HEK293T (cell line): ENCODE measurements around the gene CTNNAL1.

Source experiments
- CTCF ChIA-PET: fragments of 350-600 bp; formaldehyde crosslinking; extraction: SDS; loops from one replicate; lab custom pipeline; 2021; ENCODE audit warnings: antibody characterized with exemption, inconsistent platforms; lab: Yijun Ruan, JAX
- POLR2A ChIA-PET: fragments of 350-600 bp; formaldehyde crosslinking; extraction: SDS; loops from one replicate; lab custom pipeline; 2020; ENCODE audit warnings: antibody characterized with exemption, inconsistent platforms; lab: Yijun Ruan, JAX
- DNase-seq: peaks from one replicate; pipeline ENCODE4 v3.0.0; 2012; ENCODE audit warnings: mixed read lengths; ENCODE audit errors: extremely low spot score
- ARNT ChIP-seq: fragments of 450-650 bp; IDR thresholded peaks from 2 replicates; pipeline ENCODE4 v1.6.1; 2017; ENCODE audit warnings: mild to moderate bottlenecking
- BHLHE40 ChIP-seq: fragments of 450-650 bp; IDR thresholded peaks from 2 replicates; pipeline ENCODE4 v1.6.1; 2016; ENCODE audit warnings: mild to moderate bottlenecking, moderate library complexity, borderline replicate concordance
- CTBP1 ChIP-seq: fragments of 450-650 bp; IDR thresholded peaks from 2 replicates; pipeline ENCODE4 v1.6.1; 2016; ENCODE audit warnings: borderline replicate concordance
- ELF4 ChIP-seq: fragments of 450-650 bp; IDR thresholded peaks from 2 replicates; pipeline ENCODE4 v1.6.1; 2017; ENCODE audit warnings: antibody characterized with exemption
- FOXA1 ChIP-seq: fragments of 450-650 bp; IDR thresholded peaks from 2 replicates; pipeline ENCODE4 v1.6.1; 2016; ENCODE audit warnings: mild to moderate bottlenecking
- FOXK2 ChIP-seq: fragments of 450-650 bp; IDR thresholded peaks from 2 replicates; pipeline ENCODE4 v1.6.1; 2016; ENCODE audit warnings: mild to moderate bottlenecking
- FOXM1 ChIP-seq: fragments of 450-650 bp; IDR thresholded peaks from 2 replicates; pipeline ENCODE4 v1.6.1; 2017; ENCODE audit warnings: mild to moderate bottlenecking, borderline replicate concordance
- HDGF ChIP-seq: fragments of 450-650 bp; IDR thresholded peaks from 2 replicates; pipeline ENCODE4 v1.6.1; 2017; ENCODE audit warnings: antibody characterized with exemption, borderline replicate concordance
- L3MBTL2 ChIP-seq: fragments of 450-650 bp; conservative IDR thresholded peaks from 2 replicates; pipeline ENCODE4 v1.6.1; 2016; ENCODE audit warnings: mild to moderate bottlenecking
- LEF1 ChIP-seq: fragments of 450-650 bp; IDR thresholded peaks from 2 replicates; pipeline ENCODE4 v1.6.1; 2017; ENCODE audit warnings: mild to moderate bottlenecking, borderline replicate concordance
- NFRKB ChIP-seq: fragments of 450-650 bp; IDR thresholded peaks from 2 replicates; pipeline ENCODE4 v1.6.1; 2016; ENCODE audit warnings: mild to moderate bottlenecking, moderate library complexity
- SP1 ChIP-seq: fragments of 450-650 bp; IDR thresholded peaks from 2 replicates; pipeline ENCODE4 v1.6.1; 2017
- SUZ12 ChIP-seq: fragments of 450-650 bp; IDR thresholded peaks from 2 replicates; pipeline ENCODE4 v1.6.1; 2016; ENCODE audit warnings: mild to moderate bottlenecking
- TARDBP ChIP-seq: fragments of 450-650 bp; IDR thresholded peaks from 2 replicates; pipeline ENCODE4 v1.6.1; 2016
- ZNF384 ChIP-seq: fragments of 450-650 bp; IDR thresholded peaks from 2 replicates; pipeline ENCODE4 v1.6.1; 2016
- TF ChIP-seq, protein P1 (sequence below): fragments of 450-650 bp; IDR thresholded peaks from 2 replicates; pipeline ENCODE4 v1.6.1; 2016

Gene CTNNAL1

DNA sequence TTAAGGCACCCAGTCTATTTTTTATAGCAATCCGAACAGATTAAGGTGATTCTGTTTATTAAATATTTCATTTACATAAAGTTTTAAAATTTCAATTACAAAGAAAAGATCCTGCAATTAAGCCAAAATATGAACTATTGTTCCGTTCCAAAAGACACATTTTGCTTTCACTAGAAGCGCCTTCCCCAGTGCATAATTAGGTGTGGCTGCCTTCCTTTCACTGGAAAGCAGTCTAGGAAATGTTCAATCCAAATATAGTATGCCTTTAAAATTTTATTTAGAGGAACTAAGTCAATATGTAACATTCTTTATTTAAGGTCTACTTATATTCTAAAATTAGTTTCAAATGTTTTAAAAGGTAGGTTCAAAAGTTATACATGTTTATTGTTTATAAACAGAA is 7.6 kb downstream of the CTNNAL1 start:
- ChIA-PET CTCF (interaction anchor here (0.7 kb wide), 2 partner anchors 734 to 1374 kb away, joined by 4 read pairs; no protein-coding TSS in a partner anchor), POLR2A (no interaction called here)
- no peak for TF ChIP-seq CTBP1
- no peak for TF ChIP-seq SUZ12
- no peak for TF ChIP-seq FOXK2
- TF ChIP-seq FOXM1, result no peak
- DNase-seq, result no peak

DNA sequence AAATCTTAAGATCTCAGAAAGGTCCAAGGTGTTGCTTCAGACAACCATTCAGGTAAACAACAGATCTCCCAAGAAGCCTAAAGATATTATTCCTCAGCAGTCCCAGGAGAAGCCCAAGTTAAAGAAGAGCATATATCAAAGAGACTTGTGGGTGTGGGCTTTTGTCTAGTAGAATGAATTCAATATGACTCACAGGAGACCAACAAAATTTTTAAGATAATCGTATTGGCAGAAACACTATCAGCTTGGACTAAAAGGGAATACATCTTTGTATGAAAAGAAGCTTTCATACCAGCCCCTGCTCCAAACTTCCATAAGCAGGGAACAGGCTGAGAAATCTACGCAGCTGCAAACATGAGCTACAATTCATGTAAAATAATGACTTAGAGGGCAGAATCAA is 10.2 kb downstream of the CTNNAL1 start:
- POLR2A ChIA-PET, result no interaction called here
- DNase-seq, result no peak
- CTCF ChIA-PET, result no interaction called here
- TF ChIP-seq HDGF (no peak), FOXA1 (no peak), SUZ12 (no peak), ELF4 (no peak), NFRKB (no peak), SP1 (no peak), ZNF384 (no peak), LEF1 (no peak), TARDBP (no peak), ARNT (no peak), L3MBTL2 (no peak), FOXM1 (no peak), BHLHE40 (no peak), FOXK2 (no peak), CTBP1 (no peak)
- TF ChIP-seq, protein P1, sequence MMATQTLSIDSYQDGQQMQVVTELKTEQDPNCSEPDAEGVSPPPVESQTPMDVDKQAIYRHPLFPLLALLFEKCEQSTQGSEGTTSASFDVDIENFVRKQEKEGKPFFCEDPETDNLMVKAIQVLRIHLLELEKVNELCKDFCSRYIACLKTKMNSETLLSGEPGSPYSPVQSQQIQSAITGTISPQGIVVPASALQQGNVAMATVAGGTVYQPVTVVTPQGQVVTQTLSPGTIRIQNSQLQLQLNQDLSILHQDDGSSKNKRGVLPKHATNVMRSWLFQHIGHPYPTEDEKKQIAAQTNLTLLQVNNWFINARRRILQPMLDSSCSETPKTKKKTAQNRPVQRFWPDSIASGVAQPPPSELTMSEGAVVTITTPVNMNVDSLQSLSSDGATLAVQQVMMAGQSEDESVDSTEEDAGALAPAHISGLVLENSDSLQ, result no peak

DNA sequence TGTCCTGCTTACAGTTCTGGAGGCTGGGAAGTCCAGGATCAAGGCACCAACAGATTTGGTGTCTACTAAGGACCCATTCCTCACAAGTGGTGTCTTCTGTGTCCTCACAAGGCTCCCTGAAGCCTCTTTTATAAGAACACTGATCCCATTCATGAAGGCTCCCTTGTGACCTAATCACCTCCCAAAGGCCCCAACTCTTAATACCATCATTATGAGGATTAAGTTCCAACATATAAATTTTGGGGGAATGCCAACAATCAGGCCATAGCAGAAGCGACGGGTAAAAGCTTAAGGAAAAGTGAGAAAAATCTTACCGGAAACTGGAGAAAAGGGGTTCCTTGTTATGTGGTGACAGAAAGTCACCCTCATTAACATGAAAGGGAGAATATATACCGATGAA is 11.2 kb downstream of the CTNNAL1 start:
- ChIA-PET CTCF (no interaction called here), POLR2A (no interaction called here)

GRCh38 chr9:109001275-109001676 is 12.0 kb downstream of the CTNNAL1 start:
- no peak for TF ChIP-seq FOXM1
- TF ChIP-seq FOXK2, result no peak
- no peak for TF ChIP-seq SP1
- no peak for TF ChIP-seq SUZ12
- TF ChIP-seq ARNT, result no peak
- TF ChIP-seq, protein P1, result no peak
- no peak for TF ChIP-seq TARDBP
- TF ChIP-seq LEF1, result no peak
- no peak for TF ChIP-seq CTBP1
- no peak for TF ChIP-seq FOXA1
- no peak for TF ChIP-seq ZNF384
- no peak for TF ChIP-seq L3MBTL2
- TF ChIP-seq HDGF, result no peak
- TF ChIP-seq ELF4, result no peak
- TF ChIP-seq NFRKB, result no peak
- no peak for TF ChIP-seq BHLHE40
- ChIA-PET CTCF (no interaction called here), POLR2A (no interaction called here)
- DNase-seq, result no peak

More for the DNA sequence above, 11.2 kb downstream of the CTNNAL1 start:
- TF ChIP-seq SUZ12 (no peak), ELF4 (no peak), LEF1 (no peak), TARDBP (no peak), HDGF (no peak), L3MBTL2 (no peak), NFRKB (no peak), ARNT (no peak)
- no peak for DNase-seq

DNA sequence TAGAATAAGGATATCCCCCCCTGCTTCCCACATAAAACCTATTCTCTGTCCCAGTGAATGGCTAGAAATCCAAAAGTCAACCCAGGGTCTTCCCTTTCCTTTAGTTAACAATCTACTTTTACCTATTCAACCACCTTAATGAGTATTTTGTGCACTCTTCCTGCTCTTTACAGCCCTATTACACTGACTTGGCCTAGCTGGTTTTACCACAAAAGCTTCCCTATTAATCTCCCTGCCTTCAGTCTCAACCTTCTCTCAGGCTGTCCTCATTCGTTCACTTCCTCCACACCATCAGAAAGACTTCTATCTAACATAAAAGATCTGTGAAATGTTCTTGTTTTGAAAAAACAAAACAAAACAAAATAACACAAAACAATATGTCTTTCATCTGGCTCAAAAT is 16.2 kb downstream of the CTNNAL1 start:
- ChIA-PET POLR2A (no interaction called here), CTCF (no interaction called here)
- no peak for DNase-seq
- TF ChIP-seq, protein P1, result no peak
- TF ChIP-seq FOXM1, result no peak
- TF ChIP-seq L3MBTL2, result no peak
- no peak for TF ChIP-seq SUZ12
- no peak for TF ChIP-seq ZNF384
- TF ChIP-seq BHLHE40, result no peak
- no peak for TF ChIP-seq ELF4
- TF ChIP-seq HDGF, result no peak
- TF ChIP-seq CTBP1, result no peak

- DNase-seq, result no peak
- ChIA-PET POLR2A (no interaction called here), CTCF (no interaction called here)
Observed at GRCh38 chr9:108996643-108997042, 16.7 kb downstream of the CTNNAL1 start.

More at GRCh38 chr9:108996643-108997042, 16.7 kb downstream of the CTNNAL1 start:
- TF ChIP-seq TARDBP (no peak), L3MBTL2 (no peak), CTBP1 (no peak), ZNF384 (no peak), ELF4 (no peak), NFRKB (no peak), ARNT (no peak), FOXA1 (no peak), FOXM1 (no peak), FOXK2 (no peak), HDGF (no peak), SP1 (no peak), LEF1 (no peak), BHLHE40 (no peak), SUZ12 (no peak)
- TF ChIP-seq, protein P1, result no peak
